SK-N-SH (cell line): ENCODE measurements around the gene ATP8A1. TPM values are rescaled to one million over a fixed set of nuclear protein-coding genes. Genes with fewer than 3 reads are reported as not detected.
"Not testable (repeated sequence)": the region's sequence is repeated elsewhere in the genome, so short reads cannot be mapped to it uniquely, and the experiment has no call there.

ENCODE experiments used
- CTCF ChIA-PET: fragments of 300-600, 350-600 bp; formaldehyde crosslinking; extraction: SDS; loops from one replicate; lab custom pipeline; 2021; lab: Yijun Ruan, JAX
- POLR2A ChIA-PET: fragments of 350-600 bp; sonication (Branson Sonifier 250); formaldehyde crosslinking; extraction: SDS; loops from one replicate; lab custom pipeline; 2020; ENCODE audit warnings: antibody characterized with exemption, inconsistent platforms; lab: Yijun Ruan, JAX
- DNase-seq: peaks from one replicate; pipeline ENCODE4 v3.0.0; 2012
- H2AFZ ChIP-seq: fragments of 200-600 bp; sonication (generic); 2 replicates; pipeline ENCODE4 v1.8.1; 2016; ENCODE audit warnings: antibody characterized with exemption, mild to moderate bottlenecking, low read depth
- H3F3A ChIP-seq: fragments of 200-600 bp; sonication (generic); replicated peaks from 2 replicates; pipeline ENCODE3; 2016; ENCODE audit warnings: antibody characterized with exemption, mild to moderate bottlenecking; ENCODE audit not compliant: insufficient read depth
- H3K27ac ChIP-seq, 2 experiments: fragments of 200-500 bp in 1 of 2; fragments of 200-600 bp in 1 of 2; sonication (Bioruptor generic) in 1 of 2; sonication (generic), shearing (Covaris generic) in 1 of 2; 2 replicates each; pipeline versions ENCODE4 v1.5.1 to v1.6.1; 2014 to 2016; ENCODE audit warnings: low read depth in 2 of 2, inconsistent platforms in 1 of 2, low read length in 1 of 2, mild to moderate bottlenecking in 1 of 2, mixed read lengths in 1 of 2
- H3K27me3 ChIP-seq: fragments of 200-600 bp; sonication (generic), shearing (Covaris generic); 2 replicates; pipeline ENCODE4 v1.6.1; 2016; ENCODE audit warnings: mixed run types; ENCODE audit not compliant: insufficient read depth
- H3K36me3 ChIP-seq, 2 experiments: fragments of 200-500 bp in 1 of 2; fragments of 200-600 bp in 1 of 2; sonication (Bioruptor generic) in 1 of 2; sonication (generic) in 1 of 2; replicated peaks in 1 of 2; 2 replicates each; pipeline versions ENCODE3 to v1.5.1; 2014 to 2016; ENCODE audit warnings: low read length in 1 of 2, mild to moderate bottlenecking in 1 of 2; ENCODE audit not compliant: insufficient read depth in 2 of 2, control insufficient read depth in 1 of 2
- H3K4me1 ChIP-seq, 2 experiments: fragments of 200-500 bp in 1 of 2; fragments of 200-600 bp in 1 of 2; sonication (Bioruptor generic) in 1 of 2; sonication (generic), shearing (Covaris generic) in 1 of 2; 2 replicates each; pipeline versions ENCODE4 v1.5.1 to v1.6.1; 2014 to 2016; ENCODE audit warnings: low read depth in 1 of 2, low read length in 1 of 2, mixed run types in 1 of 2; ENCODE audit not compliant: insufficient read depth in 2 of 2, control insufficient read depth in 1 of 2
- H3K4me2 ChIP-seq: fragments of 200-600 bp; sonication (generic), shearing (Covaris generic); 2 replicates; pipeline ENCODE4 v1.6.1; 2017; ENCODE audit warnings: mixed run types
- H3K4me3 ChIP-seq, 2 experiments: fragments of 200-500 bp in 1 of 2; fragments of 200-600 bp in 1 of 2; sonication (Bioruptor generic) in 1 of 2; sonication (generic), shearing (Covaris generic) in 1 of 2; 2 replicates each; pipeline versions ENCODE4 v1.5.1 to v1.8.1; 2014 to 2016; ENCODE audit warnings: low read depth in 2 of 2, inconsistent platforms in 1 of 2, low read length in 1 of 2, mild to moderate bottlenecking in 1 of 2, mixed read lengths in 1 of 2, moderate library complexity in 1 of 2
- H3K79me2 ChIP-seq: fragments of 200-600 bp; sonication (generic); 2 replicates; pipeline ENCODE4 v1.8.1; 2017; ENCODE audit warnings: mild to moderate bottlenecking; ENCODE audit not compliant: insufficient read depth
- H3K9ac ChIP-seq: fragments of 200-600 bp; sonication (generic); 2 replicates; pipeline ENCODE4 v1.6.1; 2017; ENCODE audit warnings: mixed run types
- H3K9me2 ChIP-seq: fragments of 200-600 bp; sonication (generic); 2 replicates; pipeline ENCODE4 v1.6.1; 2017; ENCODE audit warnings: mixed run types
- H3K9me3 ChIP-seq: fragments of 200-600 bp; sonication (generic); 2 replicates; pipeline ENCODE4 v1.6.1; 2017; ENCODE audit warnings: mixed run types, mild to moderate bottlenecking, moderate library complexity
- H4K20me1 ChIP-seq: fragments of 200-600 bp; sonication (generic); 2 replicates; pipeline ENCODE4 v1.6.1; 2017; ENCODE audit warnings: mild to moderate bottlenecking, mixed run types; ENCODE audit not compliant: insufficient read depth
- CHD2 ChIP-seq: fragments of 150-350 bp; IDR thresholded peaks from 2 replicates; pipeline ENCODE4 v1.6.1; 2018; ENCODE audit warnings: low read length; ENCODE audit not compliant: partially characterized antibody
- ELF1 ChIP-seq: IDR thresholded peaks from 2 replicates; pipeline ENCODE4 v1.4.0; 2012
- EP300 ChIP-seq, 2 experiments: IDR thresholded peaks; 2 replicates each; pipeline versions ENCODE4 v1.4.0 to v1.6.1; 2012; ENCODE audit warnings: borderline replicate concordance in 1 of 2, low read depth in 1 of 2, low read length in 1 of 2
- FOXJ3 ChIP-seq: sonication (generic); formaldehyde crosslinking; IDR thresholded peaks from 2 replicates; pipeline ENCODE4 v1.5.1; 2020; ENCODE audit warnings: mild to moderate bottlenecking, missing genetic modification reagents
- GATA2 ChIP-seq: sonication (generic); formaldehyde crosslinking; IDR thresholded peaks from 2 replicates; pipeline ENCODE4 v1.5.0; 2020; ENCODE audit warnings: mild to moderate bottlenecking, missing genetic modification reagents
- NRF1 ChIP-seq: IDR thresholded peaks from 2 replicates; pipeline ENCODE4 v1.6.1; 2012; ENCODE audit warnings: low read depth, mild to moderate bottlenecking, low read length
- RXRA ChIP-seq: IDR thresholded peaks from 2 replicates; pipeline ENCODE4 v1.4.0; 2012; ENCODE audit warnings: low read depth, mild to moderate bottlenecking, borderline replicate concordance
- SIN3A ChIP-seq: IDR thresholded peaks from 2 replicates; pipeline ENCODE4 v1.6.1; 2012; ENCODE audit warnings: low read depth, mild to moderate bottlenecking, low read length, moderate library complexity, borderline replicate concordance
- SMC3 ChIP-seq: IDR thresholded peaks from 2 replicates; pipeline ENCODE4 v1.6.1; 2012; ENCODE audit warnings: low read depth, low read length, improper control_type of control experiment
- USF2 ChIP-seq: fragments of 150-350 bp; IDR thresholded peaks from 2 replicates; pipeline ENCODE4 v1.6.1; 2017; ENCODE audit warnings: antibody characterized with exemption, low read length, low read depth, borderline replicate concordance
- WGBS: methylation state at CpG from one replicate; pipeline ENCODE4 v1.1.6; 2017; ENCODE audit warnings: low lambda C conversion rate; 5-methylcytosine and 5-hydroxymethylcytosine counted together
- polyA plus RNA-seq, 3 experiments: library from polyadenylated mRNA; depleted of rRNA; stranded (reverse); fragments of >200 nt; gene quantifications; 2 replicates each; pipeline ENCODE4 v1.2.3, GENCODE V29; 2012

ATP8A1 gene
- polyA plus RNA-seq, 1 of the 3 experiments (the other 2 are of a cell fraction), result 0.38 TPM

GRCh38 chr4:42653626-42654560, 3.0 kb downstream of the ATP8A1 start:
- no peak overlapping the region for H3K9ac ChIP-seq
- no peaks in the 10 kb centered on the region for H3K36me3 ChIP-seq
- H3K79me2 ChIP-seq, result no peaks in the 10 kb centered on the region
- no peak for TF ChIP-seq SIN3A
- no peak for TF ChIP-seq RXRA
- TF ChIP-seq ELF1, result no peak
- TF ChIP-seq SMC3, result no peak
- no peak for TF ChIP-seq EP300 (IDR thresholded peaks at IDR 0.05; ENCODE audit: borderline replicate concordance in 1 of 2, low read depth in 1 of 2, low read length in 1 of 2)
- no peak for TF ChIP-seq GATA2
- no peak for TF ChIP-seq FOXJ3 (CRISPR knock-in tag)
- no peak for TF ChIP-seq USF2
- TF ChIP-seq NRF1, result no peak
- no peak for TF ChIP-seq CHD2
- H3K4me2 ChIP-seq, result no peak overlapping the region
- H3F3A ChIP-seq, result peaks cover 8% of the 10 kb centered on the region
- H2AFZ ChIP-seq, result no peak overlapping the region
- peaks cover 11 to 16% of the 10 kb centered on the region in 2 experiments; a peak in 2 of 4 replicates for H3K4me1 ChIP-seq
- no peak overlapping the region; a peak in 1 of 4 replicates for H3K27ac ChIP-seq
- H4K20me1 ChIP-seq, result no peaks in the 10 kb centered on the region
- H3K9me2 ChIP-seq, result no peaks in the 10 kb centered on the region
- no peak overlapping the region; a peak in 1 of 4 replicates for H3K4me3 ChIP-seq
- H3K27me3 ChIP-seq, result no peaks in the 10 kb centered on the region; the same call in 1 of the 2 replicates
- H3K9me3 ChIP-seq, result no peaks in the 10 kb centered on the region
- WGBS, result 80% methylated on average over 8 of the region's 8 CpGs
- DNase-seq, result no peak
- ChIA-PET CTCF (interaction anchor here (0.8 to 1.3 kb wide), 6 partner anchors 8 to 283 kb away, joined by 3 to 4 read pairs (median 3); no protein-coding TSS in a partner anchor), POLR2A (no interaction called here)

DNA sequence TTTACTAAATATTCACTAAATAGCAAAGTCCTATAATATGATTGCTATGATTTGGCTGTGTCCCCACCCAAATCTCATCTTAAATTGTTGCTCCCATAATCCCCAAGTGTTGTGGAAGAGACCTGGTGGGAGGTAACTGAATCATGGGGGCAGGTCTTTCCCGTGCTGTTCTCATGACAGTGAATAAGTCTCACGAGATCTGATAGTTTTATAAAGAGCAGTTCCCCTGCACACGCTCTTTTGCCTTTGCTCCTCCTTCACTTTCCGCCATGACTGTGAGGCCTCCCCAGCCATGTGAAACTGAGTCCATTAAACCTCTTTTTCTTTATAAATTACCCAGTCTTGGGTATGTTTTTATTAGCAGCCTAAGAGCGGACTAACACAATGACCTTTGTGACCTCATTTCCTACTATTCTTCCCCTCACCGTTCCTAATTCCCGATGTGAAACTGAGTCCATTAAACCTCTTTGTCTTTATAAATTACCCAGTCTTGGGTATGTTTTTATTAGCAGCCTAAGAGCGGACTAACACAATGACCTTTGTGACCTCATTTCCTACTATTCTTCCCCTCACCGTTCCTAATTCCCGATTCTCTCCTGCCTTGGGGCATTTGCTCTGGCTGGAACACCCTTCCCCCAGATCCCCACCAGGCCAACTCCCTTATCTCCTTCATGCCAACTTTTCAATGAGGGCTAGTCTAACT, 4.2 kb downstream of the ATP8A1 start:
- H3K27ac ChIP-seq, H3K9me2 ChIP-seq, H4K20me1 ChIP-seq, H3K27me3 ChIP-seq, H3K9ac ChIP-seq, H3K4me3 ChIP-seq, H3F3A ChIP-seq, H3K79me2 ChIP-seq, H3K9me3 ChIP-seq, H2AFZ ChIP-seq, H3K36me3 ChIP-seq, POLR2A ChIA-PET, DNase-seq, CTCF ChIA-PET, H3K4me2 ChIP-seq: not testable (repeated sequence)
- WGBS, result 81% methylated on average over 10 of the region's 10 CpGs
- H3K4me1 ChIP-seq, result peaks cover 7 to 10% of the 10 kb centered on the region in 2 experiments; a peak in 2 of 4 replicates
